ENCODE results near the gene MBD2. TPM values are rescaled to one million over a fixed set of nuclear protein-coding genes. Genes with fewer than 3 reads are reported as not detected.
"Not testable (repeated sequence)": the region's sequence is repeated elsewhere in the genome, so short reads cannot be mapped to it uniquely, and the experiment has no call there.

MBD2 gene
- total RNA-seq, 5 donors from 2014 or later (not counting 1 experiment from before 2014, with no cell fraction given) = 83.8 to 107 (median 97.5) TPM

- Histone ChIP-seq H3K36me3 (ENCODE audit: control insufficient read depth in 2 of 2, extremely low read depth in 1 of 2, insufficient read depth in 1 of 2, low read length in 1 of 2) (peaks cover 0 to 2% of the 10 kb centered on the region in 2 donors), H3K9me3 (no peaks in the 10 kb centered on the region), H3K27me3 (replicated peaks in 1 of 2; ENCODE audit: control insufficient read depth in 2 of 2, extremely low read depth in 1 of 2, insufficient read depth in 2 of 2, low read length in 1 of 2) (no peaks in the 10 kb centered on the region), H3K4me1 (ENCODE audit: control insufficient read depth in 1 of 2, extremely low read depth in 1 of 2, insufficient read depth in 2 of 2, low read length in 2 of 2) (peaks cover 5 to 7% of the 10 kb centered on the region in 2 experiments), H3K4me3 (ENCODE audit: control insufficient read depth in 1 of 2, extremely low read depth in 1 of 2, low read length in 1 of 2) (no peak overlapping the region), H3K27ac (ENCODE audit: low read length) (no peak overlapping the region)
- no peak for DNase-seq
- peaks cover 7% of the 10 kb centered on the region for H3K36me3 Mint-ChIP-seq
- ChIA-PET POLR2A (interaction anchor here in 1 of 2 donors (0.6 kb wide), 1 partner anchor 59 kb away, joined by 6 read pairs; no protein-coding TSS in a partner anchor), CTCF (interaction anchor here (0.7 to 1.3 kb wide), 3 partner anchors 11 to 18 kb away, joined by 3 to 4 read pairs (median 3); no protein-coding TSS in a partner anchor)
- H3K27ac Mint-ChIP-seq = peak overlapping the region; percentile 11 to 47
- no peaks in the 10 kb centered on the region for H3K27me3 Mint-ChIP-seq
- no peaks in the 10 kb centered on the region for H3K9me3 Mint-ChIP-seq
- peaks cover 64 to 69% (median 65%) of the 10 kb centered on the region in 3 donors for H3K4me1 Mint-ChIP-seq
- H3K4me3 Mint-ChIP-seq = no peak overlapping the region
- no peak for ATAC-seq (replicated peaks in 1 of 4)
- no CpG with 5 or more reads among the region's 1 CpG for WGBS (ENCODE audit: insufficient coverage)
Observed at GRCh38 chr18:54209471-54210180, 14.8 kb downstream of the MBD2 start.

DNA sequence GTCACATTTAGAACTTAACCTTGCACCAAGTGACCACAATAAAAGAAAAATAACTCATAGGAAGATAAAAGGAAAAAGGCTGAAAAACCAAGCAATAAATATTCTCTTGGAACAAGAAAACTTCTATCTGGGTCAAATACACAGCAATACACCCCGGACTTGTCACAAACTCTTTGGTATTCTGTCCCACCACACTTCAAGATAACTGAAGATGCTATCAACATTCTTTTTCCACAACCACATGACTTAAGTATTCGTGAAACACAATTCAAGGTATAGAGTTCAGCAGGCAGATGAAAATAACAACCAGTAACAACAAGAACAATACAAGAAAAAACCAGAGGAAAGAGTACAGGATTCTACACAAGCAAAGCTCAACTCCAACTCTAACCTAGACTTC lies 18.0 kb downstream of the MBD2 start:
- ChIA-PET POLR2A (no interaction called here), CTCF (interaction anchor here (0.6 to 1.0 kb wide), 4 partner anchors 10 to 908 kb away, joined by 3 to 9 read pairs (median 4); no protein-coding TSS in a partner anchor)
- H3K9me3 Mint-ChIP-seq = no peaks in the 10 kb centered on the region
- 10% methylated on average over 2 of the region's 2 CpGs for WGBS (ENCODE audit: insufficient coverage)
- Histone ChIP-seq H3K9me3 (no peaks in the 10 kb centered on the region), H3K36me3 (ENCODE audit: control insufficient read depth in 2 of 2, extremely low read depth in 1 of 2, insufficient read depth in 1 of 2, low read length in 1 of 2) (peaks cover 0 to 27% of the 10 kb centered on the region in 2 donors), H3K4me1 (ENCODE audit: control insufficient read depth in 1 of 2, extremely low read depth in 1 of 2, insufficient read depth in 2 of 2, low read length in 2 of 2) (peaks cover 5 to 7% of the 10 kb centered on the region in 2 experiments), H3K4me3 (ENCODE audit: control insufficient read depth in 1 of 2, extremely low read depth in 1 of 2, low read length in 1 of 2) (no peak overlapping the region), H3K27ac (ENCODE audit: low read length) (no peak overlapping the region), H3K27me3 (replicated peaks in 1 of 2; ENCODE audit: control insufficient read depth in 2 of 2, extremely low read depth in 1 of 2, insufficient read depth in 2 of 2, low read length in 1 of 2) (no peaks in the 10 kb centered on the region)
- DNase-seq (no peak), ATAC-seq (replicated peaks in 1 of 4) (no peak)
- peak overlapping the region; percentile 1 to 25 for H3K27ac Mint-ChIP-seq
- H3K4me3 Mint-ChIP-seq = peak overlapping the region in 2 of 3 donors; percentile 2 to 12
- peaks cover 25% of the 10 kb centered on the region for H3K36me3 Mint-ChIP-seq
- peaks cover 48 to 55% (median 53%) of the 10 kb centered on the region in 3 donors for H3K4me1 Mint-ChIP-seq
- H3K27me3 Mint-ChIP-seq = no peaks in the 10 kb centered on the region

- Mint-ChIP-seq H3K4me3 (peak overlapping the region in 1 of 3 donors; percentile 12), H3K9me3 (no peaks in the 10 kb centered on the region), H3K4me1 (peaks cover 46 to 54% (median 48%) of the 10 kb centered on the region in 3 donors), H3K27me3 (no peaks in the 10 kb centered on the region), H3K27ac (no peak overlapping the region), H3K36me3 (peaks cover 30% of the 10 kb centered on the region)
- ChIA-PET CTCF (interaction anchor here in 1 of 2 donors (0.6 kb wide), 1 partner anchor 907 kb away, joined by 9 read pairs; no protein-coding TSS in a partner anchor), POLR2A (no interaction called here)
- no peak for ATAC-seq (replicated peaks in 1 of 4)
- Histone ChIP-seq H3K36me3 (ENCODE audit: control insufficient read depth in 2 of 2, extremely low read depth in 1 of 2, insufficient read depth in 1 of 2, low read length in 1 of 2) (peaks cover 0 to 32% of the 10 kb centered on the region in 2 donors), H3K9me3 (no peaks in the 10 kb centered on the region), H3K27me3 (replicated peaks in 1 of 2; ENCODE audit: control insufficient read depth in 2 of 2, extremely low read depth in 1 of 2, insufficient read depth in 2 of 2, low read length in 1 of 2) (no peaks in the 10 kb centered on the region), H3K4me1 (ENCODE audit: control insufficient read depth in 1 of 2, extremely low read depth in 1 of 2, insufficient read depth in 2 of 2, low read length in 2 of 2) (peaks cover 5 to 7% of the 10 kb centered on the region in 2 experiments), H3K27ac (ENCODE audit: low read length) (no peak overlapping the region), H3K4me3 (ENCODE audit: control insufficient read depth in 1 of 2, extremely low read depth in 1 of 2, low read length in 1 of 2) (no peak overlapping the region)
- WGBS (ENCODE audit: insufficient coverage) = no CpG with 5 or more reads among the region's 1 CpG
- DNase-seq = no peak
Observed at GRCh38 chr18:54205959-54206358, 18.5 kb downstream of the MBD2 start.

- H3K9me3 Mint-ChIP-seq; POLR2A ChIA-PET; H3K4me1 ChIP-seq (ENCODE audit: control insufficient read depth in 1 of 2, extremely low read depth in 1 of 2, insufficient read depth in 2 of 2, low read length in 2 of 2); ATAC-seq (replicated peaks in 1 of 4); CTCF ChIA-PET; DNase-seq; H3K4me3 ChIP-seq (ENCODE audit: control insufficient read depth in 1 of 2, extremely low read depth in 1 of 2, low read length in 1 of 2); H3K9me3 ChIP-seq; H3K27ac Mint-ChIP-seq; H3K4me3 Mint-ChIP-seq; H3K27ac ChIP-seq (ENCODE audit: low read length); H3K27me3 Mint-ChIP-seq; H3K27me3 ChIP-seq (replicated peaks in 1 of 2; ENCODE audit: control insufficient read depth in 2 of 2, extremely low read depth in 1 of 2, insufficient read depth in 2 of 2, low read length in 1 of 2): not testable (repeated sequence)
- 93% methylated on average over 2 of the region's 6 CpGs for WGBS (ENCODE audit: insufficient coverage)
- H3K36me3 Mint-ChIP-seq = peaks cover 31% of the 10 kb centered on the region
- H3K4me1 Mint-ChIP-seq = peaks cover 44 to 53% (median 48%) of the 10 kb centered on the region in 3 donors
- H3K36me3 ChIP-seq (ENCODE audit: control insufficient read depth in 2 of 2, extremely low read depth in 1 of 2, insufficient read depth in 1 of 2, low read length in 1 of 2) = peaks cover 0 to 33% of the 10 kb centered on the region in 2 donors
Observed at GRCh38 chr18:54205448-54205847, 19.0 kb downstream of the MBD2 start.

GRCh38 chr18:54204883-54205282 lies 19.6 kb downstream of the MBD2 start:
- Mint-ChIP-seq H3K27ac (no peak overlapping the region), H3K27me3 (no peaks in the 10 kb centered on the region), H3K36me3 (peaks cover 34% of the 10 kb centered on the region), H3K4me1 (peaks cover 39 to 47% (median 43%) of the 10 kb centered on the region in 3 donors), H3K9me3 (no peaks in the 10 kb centered on the region), H3K4me3 (no peak overlapping the region)
- Histone ChIP-seq H3K4me1 (ENCODE audit: control insufficient read depth in 1 of 2, extremely low read depth in 1 of 2, insufficient read depth in 2 of 2, low read length in 2 of 2) (peaks cover 5 to 7% of the 10 kb centered on the region in 2 experiments), H3K36me3 (ENCODE audit: control insufficient read depth in 2 of 2, extremely low read depth in 1 of 2, insufficient read depth in 1 of 2, low read length in 1 of 2) (peaks cover 0 to 33% of the 10 kb centered on the region in 2 donors), H3K27ac (ENCODE audit: low read length) (no peak overlapping the region), H3K9me3 (no peaks in the 10 kb centered on the region), H3K27me3 (replicated peaks in 1 of 2; ENCODE audit: control insufficient read depth in 2 of 2, extremely low read depth in 1 of 2, insufficient read depth in 2 of 2, low read length in 1 of 2) (no peaks in the 10 kb centered on the region), H3K4me3 (ENCODE audit: control insufficient read depth in 1 of 2, extremely low read depth in 1 of 2, low read length in 1 of 2) (no peak overlapping the region)
- POLR2A ChIA-PET = interaction anchor here in 1 of 2 donors (0.5 kb wide), 1 partner anchor 158 kb away, joined by 3 read pairs; no protein-coding TSS in a partner anchor
- CTCF ChIA-PET = no interaction called here
- WGBS (ENCODE audit: insufficient coverage) = no CpG with 5 or more reads among the region's 5 CpGs
- ATAC-seq (replicated peaks in 1 of 4) (no peak), DNase-seq (no peak)

DNA sequence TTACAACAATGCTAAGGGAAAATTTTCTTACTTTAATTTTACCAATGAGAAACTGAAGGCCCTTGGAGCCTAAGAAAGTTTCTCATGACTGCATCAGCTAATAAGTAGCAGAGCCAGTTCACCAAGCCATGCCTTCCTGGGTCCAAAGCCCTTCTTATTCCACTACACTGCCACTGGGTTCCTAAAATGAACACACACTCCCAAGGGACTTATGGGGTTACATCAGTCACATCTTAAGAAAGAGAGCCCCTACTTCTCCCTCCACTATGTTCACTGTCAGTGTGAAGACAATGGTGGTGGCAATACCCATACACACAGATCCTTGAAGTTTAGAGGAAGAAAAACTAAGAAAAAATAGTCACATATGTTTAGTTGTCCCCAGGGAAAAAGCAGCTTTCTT lies 20.6 kb downstream of the MBD2 start:
- no peaks in the 10 kb centered on the region for H3K27me3 Mint-ChIP-seq
- H3K27ac ChIP-seq (ENCODE audit: low read length) = no peak overlapping the region
- CTCF ChIA-PET = interaction anchor here in 1 of 2 donors (0.6 kb wide), 1 partner anchor 10 kb away, joined by 4 read pairs; no protein-coding TSS in a partner anchor
- POLR2A ChIA-PET = no interaction called here
- H3K9me3 ChIP-seq = no peaks in the 10 kb centered on the region
- H3K4me1 ChIP-seq (ENCODE audit: control insufficient read depth in 1 of 2, extremely low read depth in 1 of 2, insufficient read depth in 2 of 2, low read length in 2 of 2) = peaks cover 5 to 7% of the 10 kb centered on the region in 2 experiments
- peaks cover 33 to 44% (median 43%) of the 10 kb centered on the region in 3 donors for H3K4me1 Mint-ChIP-seq
- no peaks in the 10 kb centered on the region for H3K9me3 Mint-ChIP-seq
- no peaks in the 10 kb centered on the region for H3K27me3 ChIP-seq (replicated peaks in 1 of 2; ENCODE audit: control insufficient read depth in 2 of 2, extremely low read depth in 1 of 2, insufficient read depth in 2 of 2, low read length in 1 of 2)
- H3K27ac Mint-ChIP-seq = no peak overlapping the region
- H3K36me3 Mint-ChIP-seq = peaks cover 41% of the 10 kb centered on the region
- no peak overlapping the region for H3K4me3 Mint-ChIP-seq
- H3K36me3 ChIP-seq (ENCODE audit: control insufficient read depth in 2 of 2, extremely low read depth in 1 of 2, insufficient read depth in 1 of 2, low read length in 1 of 2) = peaks cover 0 to 33% of the 10 kb centered on the region in 2 donors
- H3K4me3 ChIP-seq (ENCODE audit: control insufficient read depth in 1 of 2, extremely low read depth in 1 of 2, low read length in 1 of 2) = no peak overlapping the region
- ATAC-seq (replicated peaks in 1 of 4) = no peak
- DNase-seq = no peak

Data from T-cell (primary cell).